GM18505 (cell line): ENCODE measurements around the gene TUFM.
"Not testable (repeated sequence)": the region's sequence is repeated elsewhere in the genome, so short reads cannot be mapped to it uniquely, and the experiment has no call there.

Experiments
- ATAC-seq: cut with Tn5 transposase; IDR thresholded peaks from one replicate; pipeline ENCODE4 v1.9.1; 2021; ENCODE audit not compliant: unreplicated experiment
- POLR2A ChIP-seq: IDR thresholded peaks from 4 replicates; pipeline ENCODE4 v1.6.1; 2011; ENCODE audit warnings: borderline replicate concordance; ENCODE audit not compliant: insufficient read depth, insufficient read length; ENCODE audit errors: extremely low read depth

TUFM gene

DNA sequence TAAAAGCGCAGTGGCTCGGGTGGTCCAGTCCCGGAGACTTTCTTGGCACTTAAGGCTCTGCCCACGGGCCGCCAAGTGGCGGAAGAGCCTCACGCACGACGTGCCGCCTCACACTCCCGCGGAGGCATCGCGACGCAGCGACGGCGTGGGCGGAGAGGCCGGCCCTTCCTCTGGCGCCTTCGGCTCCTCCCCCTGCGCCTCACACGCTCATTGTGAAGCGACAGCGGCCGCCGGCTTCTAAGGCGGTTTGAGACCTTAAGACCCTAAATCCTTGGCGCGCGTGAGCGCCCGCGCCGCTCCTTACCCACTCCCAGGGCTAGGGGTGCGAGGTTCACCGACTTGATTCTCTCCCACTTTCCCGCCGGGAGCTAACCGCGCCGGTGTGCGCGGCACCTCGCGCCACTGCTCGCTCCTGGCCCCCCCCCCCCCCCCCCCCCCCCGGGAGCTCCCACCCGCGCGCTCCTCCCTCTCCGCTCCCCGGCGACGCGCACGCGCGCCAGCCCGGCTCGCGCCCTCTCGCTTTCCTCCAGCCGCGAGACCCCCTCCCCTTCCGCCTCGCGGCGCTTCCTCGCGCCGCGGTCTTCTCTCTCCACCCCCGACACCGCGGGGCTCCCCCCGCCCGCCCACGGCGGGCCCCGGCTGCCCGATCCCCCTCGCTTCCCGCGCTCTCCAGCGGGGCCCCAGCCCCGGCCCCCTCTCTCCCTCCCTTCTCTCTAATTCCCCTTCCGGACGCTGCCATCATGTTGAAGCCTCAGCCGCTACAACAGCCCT lies 23.4 kb downstream of the TUFM start, which contains the start of gene ATXN2L:
Gene ATXN2L (plus strand): TSS at position 480 of the 771 bp plus-strand sequence. CDS start 261 bp downstream, at position 741.
- peak; percentile 44 for ATAC-seq
- peak; percentile 98 for TF ChIP-seq POLR2A

GRCh38 chr16:28821874-28822519 lies 24.2 kb downstream of the TUFM start:
- no peak for ATAC-seq
- no peak for TF ChIP-seq POLR2A

DNA sequence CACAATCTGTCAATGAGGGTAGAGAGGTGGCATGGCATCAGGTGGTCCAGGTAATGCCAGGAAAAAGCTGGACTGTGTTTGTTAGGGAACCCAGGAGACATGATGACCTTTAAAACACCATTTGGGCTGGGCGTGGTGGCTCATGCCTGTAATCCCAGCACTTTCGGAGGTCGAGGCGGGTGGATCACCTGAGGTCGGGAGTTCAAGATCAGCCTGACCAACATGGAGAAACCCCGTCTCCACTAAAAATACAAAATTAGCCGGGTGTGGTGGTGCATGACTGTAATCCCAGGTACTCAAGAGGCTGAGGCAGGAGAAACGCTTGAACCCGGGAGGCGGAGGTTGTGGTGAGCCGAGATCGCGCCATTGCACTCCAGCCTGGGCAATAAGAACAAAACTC lies 25.6 kb downstream of the TUFM start:
- not testable (repeated sequence) for ATAC-seq

GRCh38 chr16:28820016-28820415 lies 26.1 kb downstream of the TUFM start:
- no peak for ATAC-seq

GRCh38 chr16:28807445-28808120 lies 38.6 kb downstream of the TUFM start:
- ATAC-seq, result not testable (repeated sequence)

More at GRCh38 chr16:28820016-28820415, 26.1 kb downstream of the TUFM start:
- TF ChIP-seq POLR2A, result no peak

- ATAC-seq, result not testable (repeated sequence)
Observed at GRCh38 chr16:28802235-28803019, 43.7 kb downstream of the TUFM start.
